Measurements from ENCODE around the gene CCR6. TPM values are rescaled to one million over a fixed set of nuclear protein-coding genes. Genes with fewer than 3 reads are reported as not detected.

The CCR6 gene
- total RNA-seq, 1 donor from 2014 or later: not detected

GRCh38 chr6:167105060-167105459 is 17.8 kb upstream of the CCR6 start:
- H3K4me3 Mint-ChIP-seq (ENCODE audit: low read depth): no peak overlapping the region
- H3K4me1 Mint-ChIP-seq (ENCODE audit: low read depth): peaks cover 5% of the 10 kb centered on the region
- TF ChIP-seq CTCF (IDR thresholded peaks at IDR 0.05; ENCODE audit: unreplicated experiment): no peak
- no peaks in the 10 kb centered on the region for H3K9me3 Mint-ChIP-seq (ENCODE audit: low read depth)
- H3K27me3 Mint-ChIP-seq: peaks cover 8% of the 10 kb centered on the region
- DNase-seq (ENCODE audit: low spot score, unreplicated experiment): no peak
- no peaks in the 10 kb centered on the region for H3K36me3 Mint-ChIP-seq (ENCODE audit: insufficient read depth)
- H3K27ac Mint-ChIP-seq: no peak overlapping the region

DNA sequence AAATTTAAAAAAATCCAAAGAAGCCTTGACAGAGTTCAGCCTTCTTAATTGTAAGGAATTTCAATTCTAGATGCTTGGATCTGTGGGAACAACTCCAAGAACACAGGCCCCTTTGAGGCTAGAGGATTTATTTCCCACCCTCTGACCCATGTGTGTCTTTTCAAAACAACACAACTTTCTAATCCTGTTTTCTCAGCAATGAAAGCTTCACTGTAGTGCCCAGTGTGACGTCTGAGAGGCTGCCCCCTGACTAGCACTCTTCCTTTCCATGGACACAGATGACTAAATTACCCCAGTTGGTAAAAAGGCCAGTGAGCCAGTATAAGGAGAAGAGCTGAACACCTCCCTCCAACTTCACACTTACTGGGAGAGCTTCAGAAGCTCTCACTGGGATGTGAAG is 16.5 kb upstream of the CCR6 start:
- no peaks in the 10 kb centered on the region for H3K9me3 Mint-ChIP-seq (ENCODE audit: low read depth)
- peaks cover 12% of the 10 kb centered on the region for H3K27me3 Mint-ChIP-seq
- H3K4me1 Mint-ChIP-seq (ENCODE audit: low read depth): peaks cover 2% of the 10 kb centered on the region
- no peaks in the 10 kb centered on the region for H3K36me3 Mint-ChIP-seq (ENCODE audit: insufficient read depth)
- TF ChIP-seq CTCF (IDR thresholded peaks at IDR 0.05; ENCODE audit: unreplicated experiment): no peak
- no peak for DNase-seq (ENCODE audit: low spot score, unreplicated experiment)
- H3K4me3 Mint-ChIP-seq (ENCODE audit: low read depth): no peak overlapping the region
- H3K27ac Mint-ChIP-seq: no peak overlapping the region

DNA sequence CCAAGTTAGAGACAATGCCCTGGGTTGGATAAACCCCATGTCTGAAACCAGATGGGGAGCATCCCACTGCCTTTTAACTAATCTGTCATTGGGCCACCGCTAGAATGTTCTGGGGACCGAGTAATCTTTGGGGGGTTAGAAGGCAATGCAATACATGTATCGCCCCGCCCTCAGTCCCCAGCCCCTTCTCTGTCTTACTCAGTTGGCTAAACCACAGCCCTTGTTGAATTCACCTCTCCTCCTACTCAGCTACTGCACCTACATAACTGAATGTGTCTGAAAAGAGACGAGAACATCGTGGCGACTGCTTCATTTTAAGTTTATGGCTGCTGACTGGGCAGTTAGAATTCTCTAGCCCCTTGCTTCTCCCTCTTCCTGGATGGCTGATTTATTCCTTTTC is 15.1 kb upstream of the CCR6 start:
- H3K9me3 Mint-ChIP-seq (ENCODE audit: low read depth): no peaks in the 10 kb centered on the region
- H3K36me3 Mint-ChIP-seq (ENCODE audit: insufficient read depth): no peaks in the 10 kb centered on the region
- TF ChIP-seq CTCF (IDR thresholded peaks at IDR 0.05; ENCODE audit: unreplicated experiment): no peak
- no peak overlapping the region for H3K4me3 Mint-ChIP-seq (ENCODE audit: low read depth)
- peaks cover 18% of the 10 kb centered on the region for H3K27me3 Mint-ChIP-seq
- no peaks in the 10 kb centered on the region for H3K4me1 Mint-ChIP-seq (ENCODE audit: low read depth)
- no peak overlapping the region for H3K27ac Mint-ChIP-seq
- no peak for DNase-seq (ENCODE audit: low spot score, unreplicated experiment)

- H3K4me3 Mint-ChIP-seq (ENCODE audit: low read depth): no peak overlapping the region
- peak overlapping the region; percentile 55 for H3K27ac Mint-ChIP-seq
- peaks cover 18% of the 10 kb centered on the region for H3K27me3 Mint-ChIP-seq
- no peaks in the 10 kb centered on the region for H3K4me1 Mint-ChIP-seq (ENCODE audit: low read depth)
- no peaks in the 10 kb centered on the region for H3K9me3 Mint-ChIP-seq (ENCODE audit: low read depth)
- no peak for TF ChIP-seq CTCF (IDR thresholded peaks at IDR 0.05; ENCODE audit: unreplicated experiment)
- no peak for DNase-seq (ENCODE audit: low spot score, unreplicated experiment)
- no peaks in the 10 kb centered on the region for H3K36me3 Mint-ChIP-seq (ENCODE audit: insufficient read depth)
Observed at GRCh38 chr6:167108278-167108677, 14.6 kb upstream of the CCR6 start.

- DNase-seq (ENCODE audit: low spot score, unreplicated experiment): no peak
- Mint-ChIP-seq H3K4me1 (ENCODE audit: low read depth) (no peaks in the 10 kb centered on the region), H3K4me3 (ENCODE audit: low read depth) (no peak overlapping the region), H3K9me3 (ENCODE audit: low read depth) (no peaks in the 10 kb centered on the region), H3K27ac (no peak overlapping the region), H3K27me3 (peaks cover 24% of the 10 kb centered on the region), H3K36me3 (ENCODE audit: insufficient read depth) (no peaks in the 10 kb centered on the region)
- no peak for TF ChIP-seq CTCF (IDR thresholded peaks at IDR 0.05; ENCODE audit: unreplicated experiment)
Observed at GRCh38 chr6:167109651-167110050, 13.2 kb upstream of the CCR6 start.

Data from progenitor cell of endocrine pancreas (in vitro differentiated cells).